Stomach (tissue), 4 donors: ENCODE results near the gene PPP4R4.

Experiments
- EP300 ChIP-seq: sonication (generic); formaldehyde crosslinking; IDR thresholded peaks from one replicate; pipeline ENCODE4 v1.6.1; 2017; ENCODE audit warnings: antibody characterized with exemption
- POLR2A ChIP-seq, 4 donors: fragments of 450-650 bp; IDR thresholded peaks; one replicate each; pipeline ENCODE4 v1.6.1; 2016; ENCODE audit warnings: antibody characterized with exemption in 4 of 4, control low read depth in 2 of 4, mild to moderate bottlenecking in 1 of 4, moderate library complexity in 1 of 4
- POLR2AphosphoS5 ChIP-seq, 3 donors: sonication (generic); formaldehyde crosslinking; IDR thresholded peaks; one replicate each; pipeline ENCODE4 v1.6.1; 2016; ENCODE audit warnings: antibody characterized with exemption in 3 of 3

- TF ChIP-seq POLR2A (IDR thresholded peaks at IDR 0.05) (no peak), POLR2AphosphoS5 (IDR thresholded peaks at IDR 0.05) (no peak), EP300 (no peak)
Observed at GRCh38 chr14:94291159-94291905, 117.2 kb downstream of the PPP4R4 start.
